Measurements from ENCODE around the gene SEMA6B. TPM values are rescaled to one million over a fixed set of nuclear protein-coding genes. Genes with fewer than 3 reads are reported as not detected.
A peak's percentile ranks its signal among the peaks of the same experiment; 100 is the strongest.

Gene SEMA6B
- total RNA-seq, 1 donor from 2014 or later = 15.4 TPM

GRCh38 chr19:4588291-4588761, 28.8 kb upstream of the SEMA6B start:
- peak; percentile 71 for DNase-seq

- DNase-seq = no peak
Observed at GRCh38 chr19:4587527-4587926, 28.0 kb upstream of the SEMA6B start.

- DNase-seq = no peak
Observed at GRCh38 chr19:4586691-4587090, 27.2 kb upstream of the SEMA6B start.

- DNase-seq = no peak
Observed at GRCh38 chr19:4586245-4586644, 26.8 kb upstream of the SEMA6B start.

- no peak for DNase-seq
Observed at GRCh38 chr19:4585556-4585955, 26.1 kb upstream of the SEMA6B start.

- peak; percentile 94 for DNase-seq
Observed at GRCh38 chr19:4584670-4585460, 25.4 kb upstream of the SEMA6B start.

GRCh38 chr19:4583961-4584669, 24.6 kb upstream of the SEMA6B start:
- peak; percentile 62 for DNase-seq

- no peak for DNase-seq
Observed at GRCh38 chr19:4582980-4583842, 23.7 kb upstream of the SEMA6B start.

- peak; percentile 70 for DNase-seq
Observed at GRCh38 chr19:4581666-4582553, 22.4 kb upstream of the SEMA6B start.

- no peak for DNase-seq
Observed at GRCh38 chr19:4580961-4581665, 21.6 kb upstream of the SEMA6B start.

GRCh38 chr19:4580021-4580901, 20.8 kb upstream of the SEMA6B start:
- no peak for DNase-seq

- no peak for DNase-seq
Observed at GRCh38 chr19:4579389-4579788, 19.9 kb upstream of the SEMA6B start.

GRCh38 chr19:4578552-4579248, 19.2 kb upstream of the SEMA6B start:
- no peak for DNase-seq

GRCh38 chr19:4577020-4577782, 17.7 kb upstream of the SEMA6B start:
- no peak for DNase-seq

- peak; percentile 72 for DNase-seq
Observed at GRCh38 chr19:4576016-4576933, 16.8 kb upstream of the SEMA6B start.

GRCh38 chr19:4575267-4576015, 16.0 kb upstream of the SEMA6B start:
- peak; percentile 67 for DNase-seq

Data from tongue (tissue), 2 donors.